ENCODE results near the gene HES1. TPM values are rescaled to one million over a fixed set of nuclear protein-coding genes. Genes with fewer than 3 reads are reported as not detected.

Gene HES1
- total and polyA plus RNA-seq, 9 of the 15 experiments (the other 6 are each of a cell fraction or from before 2014, with no cell fraction given), result 3.4 to 37.0 (median 19.3) TPM

- TF ChIP-seq, protein P1, sequence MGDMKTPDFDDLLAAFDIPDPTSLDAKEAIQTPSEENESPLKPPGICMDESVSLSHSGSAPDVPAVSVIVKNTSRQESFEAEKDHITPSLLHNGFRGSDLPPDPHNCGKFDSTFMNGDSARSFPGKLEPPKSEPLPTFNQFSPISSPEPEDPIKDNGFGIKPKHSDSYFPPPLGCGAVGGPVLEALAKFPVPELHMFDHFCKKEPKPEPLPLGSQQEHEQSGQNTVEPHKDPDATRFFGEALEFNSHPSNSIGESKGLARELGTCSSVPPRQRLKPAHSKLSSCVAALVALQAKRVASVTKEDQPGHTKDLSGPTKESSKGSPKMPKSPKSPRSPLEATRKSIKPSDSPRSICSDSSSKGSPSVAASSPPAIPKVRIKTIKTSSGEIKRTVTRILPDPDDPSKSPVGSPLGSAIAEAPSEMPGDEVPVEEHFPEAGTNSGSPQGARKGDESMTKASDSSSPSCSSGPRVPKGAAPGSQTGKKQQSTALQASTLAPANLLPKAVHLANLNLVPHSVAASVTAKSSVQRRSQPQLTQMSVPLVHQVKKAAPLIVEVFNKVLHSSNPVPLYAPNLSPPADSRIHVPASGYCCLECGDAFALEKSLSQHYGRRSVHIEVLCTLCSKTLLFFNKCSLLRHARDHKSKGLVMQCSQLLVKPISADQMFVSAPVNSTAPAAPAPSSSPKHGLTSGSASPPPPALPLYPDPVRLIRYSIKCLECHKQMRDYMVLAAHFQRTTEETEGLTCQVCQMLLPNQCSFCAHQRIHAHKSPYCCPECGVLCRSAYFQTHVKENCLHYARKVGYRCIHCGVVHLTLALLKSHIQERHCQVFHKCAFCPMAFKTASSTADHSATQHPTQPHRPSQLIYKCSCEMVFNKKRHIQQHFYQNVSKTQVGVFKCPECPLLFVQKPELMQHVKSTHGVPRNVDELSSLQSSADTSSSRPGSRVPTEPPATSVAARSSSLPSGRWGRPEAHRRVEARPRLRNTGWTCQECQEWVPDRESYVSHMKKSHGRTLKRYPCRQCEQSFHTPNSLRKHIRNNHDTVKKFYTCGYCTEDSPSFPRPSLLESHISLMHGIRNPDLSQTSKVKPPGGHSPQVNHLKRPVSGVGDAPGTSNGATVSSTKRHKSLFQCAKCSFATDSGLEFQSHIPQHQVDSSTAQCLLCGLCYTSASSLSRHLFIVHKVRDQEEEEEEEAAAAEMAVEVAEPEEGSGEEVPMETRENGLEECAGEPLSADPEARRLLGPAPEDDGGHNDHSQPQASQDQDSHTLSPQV (IDR thresholded peaks at IDR 0.05), result 0 out of 2 replicates have a peak, but pooled peaks have one; percentile 24
- TF ChIP-seq SRSF3 (IDR thresholded peaks at IDR 0.05; ENCODE audit: insufficient read depth, low read length), result no peak
- TF ChIP-seq, protein P2, sequence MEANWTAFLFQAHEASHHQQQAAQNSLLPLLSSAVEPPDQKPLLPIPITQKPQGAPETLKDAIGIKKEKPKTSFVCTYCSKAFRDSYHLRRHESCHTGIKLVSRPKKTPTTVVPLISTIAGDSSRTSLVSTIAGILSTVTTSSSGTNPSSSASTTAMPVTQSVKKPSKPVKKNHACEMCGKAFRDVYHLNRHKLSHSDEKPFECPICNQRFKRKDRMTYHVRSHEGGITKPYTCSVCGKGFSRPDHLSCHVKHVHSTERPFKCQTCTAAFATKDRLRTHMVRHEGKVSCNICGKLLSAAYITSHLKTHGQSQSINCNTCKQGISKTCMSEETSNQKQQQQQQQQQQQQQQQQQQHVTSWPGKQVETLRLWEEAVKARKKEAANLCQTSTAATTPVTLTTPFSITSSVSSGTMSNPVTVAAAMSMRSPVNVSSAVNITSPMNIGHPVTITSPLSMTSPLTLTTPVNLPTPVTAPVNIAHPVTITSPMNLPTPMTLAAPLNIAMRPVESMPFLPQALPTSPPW (CRISPR knock-in tag; IDR thresholded peaks at IDR 0.05), result peak; percentile 15; the same call in 1 of the 2 replicates
- TF ChIP-seq HLTF (IDR thresholded peaks at IDR 0.05), result no peak
- no peak for TF ChIP-seq ZNF354B (CRISPR knock-in tag; IDR thresholded peaks at IDR 0.05)
- TF ChIP-seq ZBED1 (IDR thresholded peaks at IDR 0.05), result no peak
- peak; percentile 85 for TF ChIP-seq ZNF436 (CRISPR knock-in tag; IDR thresholded peaks at IDR 0.05)
- peak; percentile 52 for TF ChIP-seq RBM25 (IDR thresholded peaks at IDR 0.05; ENCODE audit: low read depth, low read length, severe bottlenecking)
- peak; percentile 17; the same call in 1 of the 2 replicates for TF ChIP-seq L3MBTL2 (IDR thresholded peaks at IDR 0.05)
Measured at GRCh38 chr3:194098843-194099183, 37.1 kb upstream of the HES1 start (continued).
